ENCODE data around the gene PPL.
A peak's percentile ranks its signal among the peaks of the same experiment; 100 is the strongest.

Gene PPL, protein sequence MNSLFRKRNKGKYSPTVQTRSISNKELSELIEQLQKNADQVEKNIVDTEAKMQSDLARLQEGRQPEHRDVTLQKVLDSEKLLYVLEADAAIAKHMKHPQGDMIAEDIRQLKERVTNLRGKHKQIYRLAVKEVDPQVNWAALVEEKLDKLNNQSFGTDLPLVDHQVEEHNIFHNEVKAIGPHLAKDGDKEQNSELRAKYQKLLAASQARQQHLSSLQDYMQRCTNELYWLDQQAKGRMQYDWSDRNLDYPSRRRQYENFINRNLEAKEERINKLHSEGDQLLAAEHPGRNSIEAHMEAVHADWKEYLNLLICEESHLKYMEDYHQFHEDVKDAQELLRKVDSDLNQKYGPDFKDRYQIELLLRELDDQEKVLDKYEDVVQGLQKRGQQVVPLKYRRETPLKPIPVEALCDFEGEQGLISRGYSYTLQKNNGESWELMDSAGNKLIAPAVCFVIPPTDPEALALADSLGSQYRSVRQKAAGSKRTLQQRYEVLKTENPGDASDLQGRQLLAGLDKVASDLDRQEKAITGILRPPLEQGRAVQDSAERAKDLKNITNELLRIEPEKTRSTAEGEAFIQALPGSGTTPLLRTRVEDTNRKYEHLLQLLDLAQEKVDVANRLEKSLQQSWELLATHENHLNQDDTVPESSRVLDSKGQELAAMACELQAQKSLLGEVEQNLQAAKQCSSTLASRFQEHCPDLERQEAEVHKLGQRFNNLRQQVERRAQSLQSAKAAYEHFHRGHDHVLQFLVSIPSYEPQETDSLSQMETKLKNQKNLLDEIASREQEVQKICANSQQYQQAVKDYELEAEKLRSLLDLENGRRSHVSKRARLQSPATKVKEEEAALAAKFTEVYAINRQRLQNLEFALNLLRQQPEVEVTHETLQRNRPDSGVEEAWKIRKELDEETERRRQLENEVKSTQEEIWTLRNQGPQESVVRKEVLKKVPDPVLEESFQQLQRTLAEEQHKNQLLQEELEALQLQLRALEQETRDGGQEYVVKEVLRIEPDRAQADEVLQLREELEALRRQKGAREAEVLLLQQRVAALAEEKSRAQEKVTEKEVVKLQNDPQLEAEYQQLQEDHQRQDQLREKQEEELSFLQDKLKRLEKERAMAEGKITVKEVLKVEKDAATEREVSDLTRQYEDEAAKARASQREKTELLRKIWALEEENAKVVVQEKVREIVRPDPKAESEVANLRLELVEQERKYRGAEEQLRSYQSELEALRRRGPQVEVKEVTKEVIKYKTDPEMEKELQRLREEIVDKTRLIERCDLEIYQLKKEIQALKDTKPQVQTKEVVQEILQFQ (N-terminal part only)

GRCh38 chr16:4936991-4937781, at the start of gene PPL:
Gene PPL, minus strand, starts transcription at chr16:4937148. Its CDS starts 103 bp downstream, at chr16:4937045.
- Histone ChIP-seq H3K27me3 (ENCODE audit: insufficient read depth, low read length) (peaks cover 55% of the 10 kb centered on the region), H3K9me3 (ENCODE audit: low read length) (no peaks in the 10 kb centered on the region), H2AFZ (ENCODE audit: low read depth, low read length) (no peak within 1 kb of the TSS), H3K36me3 (ENCODE audit: insufficient read depth, low read length) (no peaks in the 10 kb centered on the region), H3K4me1 (ENCODE audit: insufficient read depth, low read length) (peaks cover 7% of the 10 kb centered on the region), H3K4me3 (ENCODE audit: low read length) (peak within 1 kb of the TSS; percentile 26)

DNA sequence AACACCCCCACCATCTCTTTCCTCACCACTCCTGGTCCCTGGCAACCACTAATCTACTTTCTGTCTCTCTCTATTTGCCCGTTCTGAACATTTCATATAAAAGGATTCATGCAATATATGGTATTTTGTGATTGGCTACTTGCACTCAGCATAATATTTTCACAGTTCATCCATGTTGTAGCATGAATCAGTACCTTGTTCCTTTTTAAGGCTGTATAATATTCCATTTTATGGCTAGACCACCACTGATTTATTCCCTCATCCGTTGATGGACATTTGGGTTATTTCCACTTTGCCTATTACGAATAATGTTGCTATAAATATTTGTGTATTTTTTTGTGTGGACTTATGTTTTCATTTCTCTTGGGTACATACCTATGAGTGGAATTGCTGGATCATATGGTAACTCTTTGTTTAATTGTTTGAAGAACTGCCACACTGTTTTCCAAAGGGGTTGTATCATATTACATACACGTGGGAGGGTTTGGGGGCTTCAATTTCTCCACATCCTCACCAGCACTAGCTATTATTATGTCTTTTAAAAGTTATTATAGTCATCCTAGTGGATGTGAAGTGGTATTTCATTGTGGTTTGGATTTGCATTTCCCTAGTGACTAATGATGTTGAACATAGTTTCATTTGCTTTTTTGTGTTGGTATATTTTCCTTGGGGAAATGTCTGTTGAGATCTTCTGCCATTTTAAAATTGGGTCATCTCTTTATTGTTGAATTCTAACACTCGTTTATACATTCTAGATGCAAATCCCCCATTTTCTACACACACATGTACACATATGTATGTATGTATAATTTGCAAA, 47.4 kb upstream of the PPL start:
- Histone ChIP-seq H3K9me3 (ENCODE audit: low read length) (no peaks in the 10 kb centered on the region), H3K4me3 (ENCODE audit: low read length) (no peak overlapping the region), H3K4me1 (ENCODE audit: insufficient read depth, low read length) (peaks cover 3% of the 10 kb centered on the region), H3K36me3 (ENCODE audit: insufficient read depth, low read length) (no peaks in the 10 kb centered on the region), H3K27me3 (ENCODE audit: insufficient read depth, low read length) (peaks cover 37% of the 10 kb centered on the region), H2AFZ (ENCODE audit: low read depth, low read length) (no peak overlapping the region)

DNA sequence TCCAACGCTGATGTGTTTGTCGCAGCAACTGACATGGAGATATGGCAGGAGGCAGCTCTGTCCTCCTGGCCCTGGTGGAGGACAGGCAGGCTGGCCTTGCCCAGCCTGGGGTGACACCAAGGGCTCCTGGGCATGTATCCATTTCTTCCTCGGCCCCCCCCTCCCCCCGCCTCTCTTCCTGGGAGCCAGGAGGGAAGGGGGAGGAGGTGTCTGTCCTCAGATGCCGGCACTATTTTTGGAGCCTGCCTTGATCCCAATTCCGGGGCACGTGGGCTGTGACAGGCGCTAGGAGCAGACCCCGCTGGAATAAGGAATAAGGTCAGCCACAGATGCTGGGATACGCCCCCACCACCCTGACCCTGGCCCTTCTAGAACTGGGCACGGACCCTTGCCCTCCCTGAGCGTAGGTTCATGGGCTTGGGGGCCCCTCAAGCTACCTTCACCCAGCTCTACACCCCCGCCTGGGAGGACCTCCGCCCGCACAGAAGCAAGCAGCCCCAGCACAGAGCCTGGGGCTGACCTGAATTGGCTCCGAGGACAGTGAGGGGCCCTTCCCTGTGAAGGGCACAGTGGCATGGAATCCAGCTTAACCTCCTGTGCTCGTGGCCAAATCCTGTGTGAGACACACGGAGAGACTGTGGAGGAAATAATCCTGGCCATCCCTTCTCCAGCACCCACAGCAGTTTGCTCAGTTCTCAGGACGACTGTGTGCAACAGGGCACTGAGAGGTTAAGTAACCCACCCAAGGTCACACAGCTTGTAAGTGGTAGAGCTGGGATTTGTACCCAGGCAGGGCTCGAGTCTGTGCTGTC, 45.3 kb upstream of the PPL start:
- no peaks in the 10 kb centered on the region for H3K36me3 ChIP-seq (ENCODE audit: insufficient read depth, low read length)
- H3K4me3 ChIP-seq (ENCODE audit: low read length), result no peak overlapping the region
- peaks cover 18% of the 10 kb centered on the region for H3K27me3 ChIP-seq (ENCODE audit: insufficient read depth, low read length)
- H3K9me3 ChIP-seq (ENCODE audit: low read length), result no peaks in the 10 kb centered on the region
- no peak overlapping the region for H2AFZ ChIP-seq (ENCODE audit: low read depth, low read length)
- H3K4me1 ChIP-seq (ENCODE audit: insufficient read depth, low read length), result peaks cover under 1% of the 10 kb centered on the region

GRCh38 chr16:4981473-4981872, 44.5 kb upstream of the PPL start:
- no peaks in the 10 kb centered on the region for H3K9me3 ChIP-seq (ENCODE audit: low read length)
- H2AFZ ChIP-seq (ENCODE audit: low read depth, low read length), result no peak overlapping the region
- no peaks in the 10 kb centered on the region for H3K36me3 ChIP-seq (ENCODE audit: insufficient read depth, low read length)
- H3K4me1 ChIP-seq (ENCODE audit: insufficient read depth, low read length), result no peaks in the 10 kb centered on the region
- no peak overlapping the region for H3K4me3 ChIP-seq (ENCODE audit: low read length)
- H3K27me3 ChIP-seq (ENCODE audit: insufficient read depth, low read length), result peaks cover 11% of the 10 kb centered on the region

DNA sequence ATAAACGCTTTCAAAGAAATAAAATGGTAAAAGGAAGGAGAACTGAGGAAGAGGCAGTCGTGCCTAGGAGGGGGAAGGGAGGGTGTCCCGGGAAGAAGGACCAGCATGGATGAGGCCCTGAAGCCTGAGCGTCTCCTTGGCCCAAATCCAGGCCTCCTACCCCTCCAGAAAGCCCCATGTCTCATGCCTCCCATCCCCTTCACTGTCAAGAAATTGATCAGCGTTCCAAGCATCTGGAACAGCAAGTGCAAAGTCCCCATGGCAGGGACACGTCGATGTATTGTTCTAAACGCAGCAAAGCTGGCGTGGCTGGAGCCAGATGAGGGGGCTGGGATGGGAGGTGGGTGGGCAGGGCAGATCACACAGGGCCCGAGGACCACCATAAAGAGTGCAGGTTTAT, 43.7 kb upstream of the PPL start:
- Histone ChIP-seq H3K4me3 (ENCODE audit: low read length) (no peak overlapping the region), H3K9me3 (ENCODE audit: low read length) (peaks cover 2% of the 10 kb centered on the region), H2AFZ (ENCODE audit: low read depth, low read length) (no peak overlapping the region), H3K4me1 (ENCODE audit: insufficient read depth, low read length) (no peaks in the 10 kb centered on the region), H3K36me3 (ENCODE audit: insufficient read depth, low read length) (no peaks in the 10 kb centered on the region), H3K27me3 (ENCODE audit: insufficient read depth, low read length) (peaks cover 10% of the 10 kb centered on the region)

GRCh38 chr16:4979736-4980660, 43.0 kb upstream of the PPL start:
- Histone ChIP-seq H3K4me1 (ENCODE audit: insufficient read depth, low read length) (no peaks in the 10 kb centered on the region), H2AFZ (ENCODE audit: low read depth, low read length) (no peak overlapping the region), H3K36me3 (ENCODE audit: insufficient read depth, low read length) (no peaks in the 10 kb centered on the region), H3K27me3 (ENCODE audit: insufficient read depth, low read length) (peaks cover 10% of the 10 kb centered on the region), H3K9me3 (ENCODE audit: low read length) (peaks cover 2% of the 10 kb centered on the region), H3K4me3 (ENCODE audit: low read length) (no peak overlapping the region)

DNA sequence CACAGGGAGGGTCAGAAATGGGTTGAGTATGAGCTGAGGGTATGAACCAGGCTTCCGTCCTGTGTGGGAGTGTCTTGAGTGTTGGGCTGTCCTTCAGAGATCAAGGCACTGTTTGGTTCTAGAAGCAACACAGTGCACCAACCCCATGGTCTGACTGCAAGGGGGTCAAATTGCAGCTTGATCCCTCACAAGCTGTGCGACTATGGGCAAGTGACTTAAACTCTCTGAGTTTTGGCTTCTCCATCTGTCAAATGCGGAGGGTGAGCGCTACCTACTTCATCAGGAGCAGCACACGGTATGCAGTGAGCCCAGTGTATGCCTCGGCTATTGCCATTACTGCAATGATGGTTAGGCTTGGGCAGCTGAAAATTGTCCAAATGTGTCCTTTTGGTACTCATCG, 42.2 kb upstream of the PPL start:
- peaks cover 2% of the 10 kb centered on the region for H3K9me3 ChIP-seq (ENCODE audit: low read length)
- H3K4me3 ChIP-seq (ENCODE audit: low read length), result no peak overlapping the region
- peaks cover 10% of the 10 kb centered on the region for H3K27me3 ChIP-seq (ENCODE audit: insufficient read depth, low read length)
- H3K4me1 ChIP-seq (ENCODE audit: insufficient read depth, low read length), result no peaks in the 10 kb centered on the region
- no peaks in the 10 kb centered on the region for H3K36me3 ChIP-seq (ENCODE audit: insufficient read depth, low read length)
- no peak overlapping the region for H2AFZ ChIP-seq (ENCODE audit: low read depth, low read length)

GRCh38 chr16:4976611-4977145, 39.7 kb upstream of the PPL start:
- H3K36me3 ChIP-seq (ENCODE audit: insufficient read depth, low read length), result no peaks in the 10 kb centered on the region
- no peak overlapping the region for H3K4me3 ChIP-seq (ENCODE audit: low read length)
- H3K4me1 ChIP-seq (ENCODE audit: insufficient read depth, low read length), result peaks cover 13% of the 10 kb centered on the region
- peaks cover 8% of the 10 kb centered on the region for H3K27me3 ChIP-seq (ENCODE audit: insufficient read depth, low read length)
- H2AFZ ChIP-seq (ENCODE audit: low read depth, low read length), result no peak overlapping the region
- peaks cover 2% of the 10 kb centered on the region for H3K9me3 ChIP-seq (ENCODE audit: low read length)

- no peak overlapping the region for H2AFZ ChIP-seq (ENCODE audit: low read depth, low read length)
- peaks cover 3% of the 10 kb centered on the region for H3K27me3 ChIP-seq (ENCODE audit: insufficient read depth, low read length)
- peaks cover 2% of the 10 kb centered on the region for H3K9me3 ChIP-seq (ENCODE audit: low read length)
- no peaks in the 10 kb centered on the region for H3K36me3 ChIP-seq (ENCODE audit: insufficient read depth, low read length)
- H3K4me3 ChIP-seq (ENCODE audit: low read length), result no peak overlapping the region
- H3K4me1 ChIP-seq (ENCODE audit: insufficient read depth, low read length), result peaks cover 14% of the 10 kb centered on the region
These were observed 39.1 kb upstream of the PPL start for GRCh38 chr16:4976079-4976478.

GRCh38 chr16:4972938-4973587, 36.1 kb upstream of the PPL start:
- Histone ChIP-seq H3K36me3 (ENCODE audit: insufficient read depth, low read length) (no peaks in the 10 kb centered on the region), H3K4me1 (ENCODE audit: insufficient read depth, low read length) (peaks cover 39% of the 10 kb centered on the region), H2AFZ (ENCODE audit: low read depth, low read length) (no peak overlapping the region), H3K9me3 (ENCODE audit: low read length) (peaks cover 2% of the 10 kb centered on the region), H3K27me3 (ENCODE audit: insufficient read depth, low read length) (no peaks in the 10 kb centered on the region), H3K4me3 (ENCODE audit: low read length) (no peak overlapping the region)

Data from neuron (in vitro differentiated cells).